ENCODE results near the gene HAS3.
"Not testable (repeated sequence)": the region's sequence is repeated elsewhere in the genome, so short reads cannot be mapped to it uniquely, and the experiment has no call there.

The HAS3 gene

DNA sequence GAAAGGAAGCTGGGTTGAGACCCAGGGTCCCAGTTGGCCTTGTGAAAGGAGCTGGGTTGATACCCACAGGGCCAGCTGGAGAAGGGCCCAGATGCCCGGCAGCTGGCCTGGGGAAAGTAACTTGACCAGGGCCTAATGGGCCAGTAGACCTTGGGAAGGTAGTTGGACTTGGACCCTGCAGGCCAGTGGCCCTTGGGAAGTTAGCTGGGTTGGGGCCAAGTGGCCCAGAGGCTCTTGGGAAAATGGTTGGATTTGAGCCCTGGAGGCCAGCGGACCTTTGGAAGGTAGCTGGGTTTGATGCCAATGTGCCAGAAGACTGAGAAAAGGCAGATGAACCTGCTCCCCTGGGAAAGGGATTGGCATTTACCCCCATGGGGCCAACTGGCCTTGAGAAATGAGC lies 13.5 kb downstream of the HAS3 start:
- DNase-seq: no peak

DNA sequence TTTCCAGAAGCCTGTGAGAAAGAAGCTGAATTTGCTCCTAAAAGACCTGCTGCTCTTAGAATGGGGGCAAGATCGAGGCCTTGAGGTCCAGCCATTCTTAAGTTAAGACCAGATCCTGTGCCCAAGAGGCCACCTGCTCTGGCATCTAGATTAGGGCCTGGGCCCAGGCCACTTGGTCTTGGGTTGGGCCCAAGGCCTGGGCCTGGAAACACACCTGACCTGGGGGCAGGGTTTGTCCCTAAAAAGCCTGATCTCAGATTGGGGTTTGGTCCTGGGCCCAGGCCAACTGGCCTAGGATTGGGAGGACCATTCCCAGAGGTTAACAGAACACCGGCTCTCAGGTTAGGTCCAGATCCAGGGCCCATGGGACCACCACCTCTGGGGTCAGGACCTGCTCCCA lies 14.1 kb downstream of the HAS3 start:
- no peak for DNase-seq

DNA sequence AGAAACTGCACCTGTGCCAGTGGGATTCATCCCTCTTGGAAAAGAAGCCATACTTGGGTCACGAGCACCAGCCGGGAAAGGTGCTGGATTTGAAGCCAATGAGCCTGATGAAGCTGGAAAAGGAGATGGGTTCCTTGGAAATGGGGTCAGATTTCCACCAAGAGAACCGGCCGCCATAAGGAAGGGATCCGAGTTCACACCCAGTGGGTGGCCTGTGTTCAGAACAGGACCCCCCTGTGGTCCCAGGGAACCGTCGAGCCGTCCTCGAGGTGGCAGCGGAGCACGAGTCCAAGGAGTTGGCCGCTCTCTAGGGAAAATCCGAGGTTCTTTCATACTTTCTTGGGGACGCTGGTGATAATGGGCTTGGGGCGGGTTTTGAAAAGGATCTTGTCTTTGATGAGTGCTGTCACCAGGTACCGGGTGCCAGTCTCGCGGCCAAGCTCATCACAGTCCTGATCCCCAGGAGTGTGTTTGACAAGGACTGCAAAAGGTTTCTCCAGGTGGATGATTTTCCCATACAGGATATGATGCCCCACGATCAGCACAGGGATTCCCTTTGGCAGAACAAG lies 14.7 kb downstream of the HAS3 start:
- no peak for DNase-seq

DNA sequence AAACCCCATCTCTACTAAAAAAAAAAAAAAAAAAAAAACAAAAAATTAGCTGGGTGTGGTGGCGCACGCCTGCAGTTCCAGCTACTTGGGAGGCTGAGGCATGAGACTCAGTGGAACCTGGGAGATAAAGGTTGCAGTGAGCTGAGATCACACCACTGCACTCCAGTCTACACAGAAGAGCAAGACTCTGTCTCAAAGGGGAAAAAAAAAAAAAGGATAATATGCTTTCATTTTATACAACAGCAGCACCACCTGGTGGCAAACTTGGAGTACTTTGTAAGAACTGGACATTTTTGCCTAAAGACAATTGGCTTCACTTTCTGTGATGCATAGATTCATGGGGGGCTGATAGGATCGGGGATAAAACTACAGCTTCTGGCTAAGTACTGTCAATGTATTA lies 18.5 kb downstream of the HAS3 start:
- peak; percentile 53 for DNase-seq

DNA sequence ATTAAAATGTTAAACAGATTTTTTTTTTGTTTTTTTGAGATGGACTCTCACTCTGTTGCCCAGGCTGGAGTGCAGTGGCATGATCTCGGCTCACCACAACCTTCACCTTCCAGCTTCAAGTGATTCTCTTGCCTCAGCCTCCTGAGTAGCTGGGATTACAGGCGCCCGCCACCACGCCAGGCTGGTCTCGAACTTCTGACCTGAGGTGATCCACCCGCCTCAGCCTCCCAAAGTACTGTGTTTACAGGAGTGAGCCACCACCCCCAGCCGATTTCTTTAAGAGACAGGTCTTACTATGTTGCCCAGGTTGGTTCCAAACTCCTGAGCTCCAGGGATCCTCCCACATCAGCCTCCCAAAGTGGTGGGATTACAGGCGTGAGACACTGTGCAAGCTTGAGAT lies 19.0 kb downstream of the HAS3 start:
- DNase-seq: not testable (repeated sequence)

DNA sequence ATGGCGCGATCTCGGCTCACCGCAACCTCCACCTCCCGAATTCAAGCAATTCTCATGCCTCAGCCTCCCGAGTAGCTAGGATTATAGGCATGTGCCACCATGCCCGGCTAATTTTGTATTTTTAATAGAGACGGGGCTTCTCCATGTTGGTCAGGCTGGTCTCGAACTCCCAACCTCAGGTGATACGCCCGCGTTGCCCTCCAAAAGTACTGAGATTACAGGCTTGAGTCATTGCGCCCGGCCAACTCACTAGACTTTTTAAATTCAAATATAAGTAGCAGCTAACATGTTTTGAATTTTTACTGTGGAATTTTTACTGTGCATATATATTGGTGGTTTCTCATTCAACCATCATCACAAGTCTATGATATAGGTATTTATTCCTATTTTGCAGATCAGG lies 19.5 kb downstream of the HAS3 start:
- DNase-seq: not testable (repeated sequence)

DNA sequence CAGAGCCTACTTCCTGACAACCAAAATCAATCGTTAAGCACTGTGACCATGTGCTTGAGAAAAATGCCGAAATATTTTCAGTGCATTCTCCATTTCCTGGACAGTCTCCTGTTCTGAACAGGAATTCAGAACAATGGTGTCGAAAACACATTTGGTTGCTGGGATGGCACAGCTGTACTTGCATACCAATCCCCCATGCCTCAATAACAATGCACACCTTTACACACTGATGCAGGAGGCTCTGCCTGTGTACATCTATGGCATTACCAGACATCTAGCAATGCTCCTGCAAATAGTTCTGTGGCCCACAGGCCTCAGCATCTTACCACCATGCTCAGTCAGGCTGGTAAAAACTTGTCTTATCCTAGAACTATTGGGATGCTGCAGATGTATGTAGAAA lies 20.8 kb downstream of the HAS3 start:
- no peak for DNase-seq

DNA sequence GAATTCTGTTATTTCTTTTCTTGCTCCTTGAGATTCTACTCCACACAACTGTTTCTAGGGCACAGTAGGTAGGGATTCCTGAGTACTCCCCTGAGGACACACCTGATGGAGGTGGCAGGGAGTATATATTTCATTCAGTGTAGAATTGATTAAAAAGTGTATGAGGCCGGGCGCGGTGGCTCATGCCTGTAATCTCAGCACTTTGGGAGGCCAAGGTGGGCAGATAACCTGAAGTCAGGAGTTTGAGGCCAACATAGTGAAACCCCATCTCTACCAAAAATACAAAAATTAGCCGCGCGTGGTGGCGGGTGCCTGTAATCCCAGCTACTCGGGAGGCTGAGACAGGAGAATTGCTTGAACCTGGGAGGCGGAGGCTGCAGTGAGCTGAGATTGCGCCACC lies 21.3 kb downstream of the HAS3 start:
- DNase-seq: not testable (repeated sequence)

DNA sequence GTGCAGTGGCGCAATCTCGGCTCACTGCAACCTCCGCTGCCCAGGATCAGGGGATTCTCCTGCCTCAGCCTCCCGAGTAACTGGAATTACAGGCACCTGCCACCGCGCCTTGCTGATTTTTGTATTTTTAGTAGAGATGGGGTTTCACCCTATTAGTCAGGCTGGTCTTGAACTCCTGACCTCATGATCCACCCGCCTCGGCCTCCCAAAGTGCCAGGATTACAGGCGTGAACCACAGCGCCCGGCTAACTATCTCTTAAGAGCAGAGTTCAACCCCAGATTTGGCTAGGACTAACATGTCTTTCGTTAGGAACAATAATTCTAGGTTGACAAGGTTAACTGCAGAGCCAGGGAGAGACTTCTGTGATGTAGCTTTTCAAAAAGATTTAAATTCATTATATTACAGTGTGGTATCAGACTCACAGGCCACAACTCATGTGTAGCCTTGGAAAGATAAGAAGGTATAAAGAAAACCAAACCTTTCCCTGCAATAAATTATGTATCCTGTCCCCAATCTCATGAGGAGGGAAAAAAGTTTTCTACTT lies 22.6 kb downstream of the HAS3 start:
- DNase-seq: no peak

DNA sequence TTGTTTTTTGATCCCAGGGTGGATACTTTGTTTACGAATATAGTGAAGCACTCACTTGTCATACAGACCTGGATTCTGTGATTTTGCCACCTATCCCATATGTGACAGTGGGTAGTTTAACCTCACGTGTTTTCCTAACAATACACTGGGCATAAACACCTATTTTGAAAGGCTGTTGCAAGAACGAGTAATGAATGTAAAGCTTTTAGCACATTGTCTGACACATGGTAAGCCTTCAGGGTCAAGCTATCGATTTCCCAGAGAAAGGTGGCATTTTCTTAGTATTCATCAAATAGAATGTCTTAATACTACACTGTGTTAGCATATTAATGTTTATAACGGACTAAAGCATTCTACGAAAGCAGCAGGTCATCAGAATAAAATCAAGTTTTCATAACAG lies 25.0 kb downstream of the HAS3 start:
- no peak for DNase-seq

DNA sequence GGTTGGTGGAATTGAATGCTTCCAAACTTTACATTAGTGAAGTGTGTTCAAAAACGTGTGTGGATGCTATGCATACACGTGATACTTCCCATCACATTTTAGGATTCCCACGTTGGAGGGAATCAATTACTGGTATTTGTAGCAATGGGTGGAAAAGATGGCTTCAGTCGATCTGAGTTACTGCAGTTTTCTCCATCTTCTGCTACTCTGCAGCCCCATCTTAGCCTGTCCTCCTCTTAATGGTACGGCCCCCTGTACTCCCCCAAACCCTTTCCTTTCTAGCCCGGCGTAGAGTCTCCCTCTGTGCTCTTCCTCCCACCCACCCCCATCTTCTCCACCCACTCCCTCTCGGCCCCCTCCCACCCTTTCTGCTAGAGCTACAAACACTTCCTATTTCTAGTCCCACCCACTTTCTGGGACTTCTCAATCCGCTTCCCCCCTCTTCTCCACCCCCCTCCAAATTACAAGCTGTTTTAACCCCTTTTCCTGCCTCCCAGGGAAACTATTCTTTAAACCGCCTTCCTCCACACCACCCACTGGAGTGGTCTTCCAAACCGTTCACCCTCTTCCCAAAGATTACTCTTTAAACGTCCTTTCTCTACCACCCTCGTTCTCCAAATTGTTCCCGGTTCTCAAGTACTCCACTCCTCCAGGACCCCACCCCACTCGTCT lies 25.9 kb downstream of the HAS3 start:
- DNase-seq: no peak

DNA sequence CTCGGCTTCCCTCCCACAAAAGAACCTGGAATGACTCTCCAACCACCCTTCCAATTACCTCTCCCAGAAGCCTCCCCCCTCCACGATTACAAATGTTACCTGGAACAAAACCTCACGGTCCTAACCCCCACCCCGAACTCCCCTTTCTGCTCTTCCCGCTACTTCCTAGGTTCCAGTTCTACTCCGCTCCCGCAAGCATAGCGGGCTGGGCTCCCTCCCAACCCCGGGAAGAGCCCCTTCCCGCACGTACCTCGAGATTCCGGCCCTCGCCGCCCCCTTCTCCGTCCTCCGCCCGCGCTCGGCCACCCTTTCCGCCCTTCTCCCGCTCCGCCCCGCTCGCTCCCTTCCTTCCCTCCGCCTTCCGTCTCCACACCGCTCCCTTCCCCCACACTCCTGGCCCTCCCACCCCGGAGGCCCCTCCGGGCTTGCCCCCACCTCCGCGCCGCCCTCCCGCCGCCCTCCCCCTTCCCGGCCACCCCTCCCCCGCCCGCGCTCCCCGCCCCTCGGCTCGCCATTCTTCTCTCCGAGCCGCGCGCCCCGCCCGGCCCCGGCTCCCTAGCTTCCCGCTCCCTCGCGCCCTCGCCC lies 26.5 kb downstream of the HAS3 start:
- peak; percentile 69 for DNase-seq

DNA sequence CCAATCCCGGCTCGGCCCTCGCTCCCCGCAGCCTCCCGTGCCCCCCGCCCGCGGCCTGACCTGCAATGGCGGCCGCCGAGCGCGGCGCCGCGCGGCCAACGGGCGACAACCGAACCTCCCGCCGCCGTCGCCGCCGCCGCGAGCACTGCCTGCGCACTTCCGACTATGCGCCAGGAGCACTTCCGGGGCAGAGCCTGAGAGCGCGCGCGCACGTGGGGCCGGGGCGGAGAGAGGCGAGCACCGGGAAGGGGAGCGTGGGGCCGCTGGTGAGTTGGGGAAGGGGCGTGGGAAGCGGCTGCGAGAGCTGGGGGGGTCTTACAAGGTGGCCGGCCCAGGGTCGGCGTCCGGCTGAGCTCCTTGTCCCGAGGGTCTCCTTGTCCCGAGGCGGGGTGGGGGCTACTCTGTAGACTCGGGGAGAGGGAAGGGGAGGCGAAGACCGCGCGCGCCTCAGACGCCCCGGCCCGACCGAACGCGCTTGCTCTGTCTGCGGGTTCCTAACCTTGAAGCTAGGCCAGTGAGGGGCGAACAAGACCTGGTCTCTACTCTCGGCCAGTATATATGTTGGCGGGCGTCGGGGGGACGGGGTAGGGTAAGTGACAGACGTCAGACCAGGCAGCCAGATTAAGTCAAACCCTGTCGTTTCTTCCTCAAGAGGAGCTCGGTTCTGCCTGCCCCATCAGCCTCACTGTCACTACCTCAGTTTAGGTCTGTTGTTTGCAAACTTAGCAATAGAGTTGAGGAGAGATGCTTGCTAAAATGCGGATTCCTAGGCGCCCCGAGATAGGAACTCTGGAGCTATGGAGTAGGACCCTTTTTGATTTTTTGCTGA lies 27.2 kb downstream of the HAS3 start, which contains the start of the genes CHTF8 and UTP4:
TSS of gene CHTF8 (minus strand) at position 165 of the 829 bp plus-strand sequence. CDS start 11,130 bp downstream, outside the sequence.
TSS of gene UTP4 (plus strand) at position 226 of the 829 bp plus-strand sequence. CDS start 811 bp downstream, outside the sequence.
- peak; percentile 87 for DNase-seq

DNA sequence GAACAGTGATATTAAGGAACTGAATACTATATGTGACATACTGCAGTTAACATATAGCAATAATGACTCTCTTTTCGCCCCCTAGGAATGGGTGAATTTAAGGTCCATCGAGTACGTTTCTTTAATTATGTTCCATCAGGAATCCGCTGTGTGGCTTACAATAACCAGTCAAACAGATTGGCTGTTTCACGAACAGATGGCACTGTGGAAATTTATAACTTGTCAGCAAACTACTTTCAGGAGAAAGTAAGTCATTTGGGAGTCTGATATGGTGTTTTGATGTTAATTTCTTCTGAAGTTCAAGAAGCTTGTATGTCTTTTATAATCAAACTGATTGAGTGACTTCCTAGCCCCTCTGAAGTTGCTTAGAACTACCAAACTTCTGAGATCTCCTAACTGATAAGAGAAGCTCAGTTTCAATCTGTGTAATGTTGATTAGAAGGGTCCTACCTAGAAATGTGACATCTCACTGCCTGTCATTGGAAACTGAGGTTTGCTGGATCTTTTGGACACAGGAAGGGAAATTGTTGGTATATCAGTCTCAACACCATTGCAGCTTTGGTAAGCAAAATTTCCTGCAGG lies 28.0 kb downstream of the HAS3 start:
- DNase-seq: no peak

DNA sequence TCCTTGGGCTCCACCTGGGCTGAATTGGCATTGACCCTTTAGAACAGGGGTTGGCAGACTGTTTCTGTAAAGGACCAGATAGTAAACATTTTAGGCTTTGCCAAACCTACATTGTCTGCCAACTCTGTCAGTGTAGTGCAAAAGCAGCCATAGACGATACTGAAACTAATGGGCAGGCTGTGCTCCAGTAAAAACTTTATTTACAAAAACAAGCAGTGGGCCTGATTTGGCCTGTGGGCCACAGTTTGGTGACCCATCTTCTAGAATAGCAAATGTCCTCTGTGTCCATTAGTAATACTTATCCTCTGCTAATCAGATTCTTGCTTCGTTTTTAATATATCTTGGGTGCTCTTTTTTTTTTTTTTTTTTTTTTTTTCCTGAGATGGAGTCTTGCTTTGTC lies 33.2 kb downstream of the HAS3 start:
- no peak for DNase-seq

DNA sequence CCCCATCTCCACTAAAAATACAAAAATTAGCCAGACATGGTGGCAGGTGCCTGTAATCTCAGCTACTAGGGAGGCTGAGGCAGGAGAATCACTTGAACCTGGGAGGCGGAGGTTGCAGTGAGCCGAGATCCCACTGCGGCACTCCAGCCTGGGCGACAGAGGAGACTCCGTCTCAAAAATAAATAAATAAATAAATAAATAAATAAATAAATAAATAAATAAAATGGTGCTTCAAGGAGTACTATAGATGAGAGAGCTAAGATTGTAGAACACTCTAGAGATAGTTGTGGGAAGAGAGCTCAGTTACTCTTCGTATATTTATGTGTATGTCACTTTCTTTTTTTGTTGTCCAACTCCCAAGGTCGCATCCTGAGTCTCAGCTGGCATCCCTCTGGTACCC lies 34.0 kb downstream of the HAS3 start:
- not testable (repeated sequence) for DNase-seq

DNA sequence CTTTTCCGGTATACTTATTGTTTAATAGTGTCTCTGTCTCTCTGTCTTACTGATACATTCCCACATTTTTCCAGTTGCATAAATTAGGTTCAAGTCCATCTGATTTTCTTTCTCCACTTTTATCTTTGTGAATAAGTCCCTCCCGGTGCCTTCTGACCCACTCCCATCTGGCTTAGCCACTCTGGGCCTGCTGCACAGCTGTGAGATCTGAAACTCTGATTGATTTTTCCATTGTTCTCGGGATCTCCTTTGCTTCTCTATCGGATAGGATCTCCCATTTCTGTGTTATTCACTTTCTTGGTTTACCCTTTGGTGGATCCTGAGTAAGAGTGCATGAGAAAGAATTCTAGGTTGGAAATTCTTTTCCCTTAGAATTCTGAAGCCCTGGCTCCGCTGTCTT lies 35.6 kb downstream of the HAS3 start:
- DNase-seq: no peak

DNA sequence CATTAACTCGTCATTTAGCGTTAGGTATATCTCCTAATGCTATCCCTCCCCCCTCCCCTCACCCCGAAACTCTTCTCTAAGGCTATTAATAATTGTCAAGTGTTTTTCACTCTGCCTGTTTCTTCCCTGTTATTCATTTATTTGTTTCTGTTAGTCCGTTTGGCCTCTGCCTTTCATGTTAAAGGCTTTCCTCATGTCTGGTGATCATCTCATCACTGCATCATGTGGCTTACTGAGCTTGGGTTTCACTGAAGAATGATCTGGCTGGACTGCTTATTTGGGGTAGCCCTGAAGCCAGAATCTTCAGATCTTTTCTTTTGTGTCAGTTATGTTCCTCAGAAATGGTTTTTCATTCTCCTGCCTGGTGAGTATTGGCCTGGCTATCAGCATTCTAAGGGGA lies 36.5 kb downstream of the HAS3 start:
- DNase-seq: no peak

DNA sequence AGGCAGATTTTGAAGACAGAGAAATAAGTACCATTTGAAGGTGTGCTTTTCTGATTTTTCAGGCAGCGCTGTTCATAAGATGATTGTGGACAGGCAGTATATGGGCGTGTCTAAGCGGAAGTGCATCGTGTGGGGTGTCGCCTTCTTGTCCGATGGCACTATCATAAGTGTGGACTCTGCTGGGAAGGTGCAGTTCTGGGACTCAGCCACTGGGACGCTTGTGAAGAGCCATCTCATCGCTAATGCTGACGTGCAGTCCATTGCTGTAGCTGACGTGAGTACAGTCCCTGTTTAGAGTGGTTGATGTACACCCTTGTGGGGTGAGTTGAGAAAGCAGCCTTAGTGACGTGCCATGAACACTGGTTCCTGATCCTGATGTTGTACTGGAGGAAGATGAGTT lies 37.7 kb downstream of the HAS3 start:
- no peak for DNase-seq

DNA sequence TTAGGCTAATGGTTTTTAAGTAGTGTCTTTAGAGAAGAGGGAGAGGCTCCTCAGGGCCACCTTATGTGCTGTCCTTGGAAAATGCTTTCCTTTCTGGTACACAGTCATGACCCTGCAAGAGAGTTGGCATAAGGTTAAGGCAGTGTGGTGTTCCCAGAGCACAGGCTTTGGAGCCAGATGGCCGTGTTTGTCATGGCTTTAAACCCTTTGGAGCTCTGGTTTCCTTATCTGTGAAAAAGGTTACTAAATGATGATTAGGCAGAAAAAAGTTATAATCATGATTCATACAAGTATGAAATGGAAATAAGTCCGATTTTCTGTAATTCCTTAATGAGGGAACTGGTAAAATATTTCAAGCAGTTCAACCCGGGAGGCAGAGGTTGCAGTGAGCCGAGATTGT lies 40.2 kb downstream of the HAS3 start:
- no peak for DNase-seq

DNA sequence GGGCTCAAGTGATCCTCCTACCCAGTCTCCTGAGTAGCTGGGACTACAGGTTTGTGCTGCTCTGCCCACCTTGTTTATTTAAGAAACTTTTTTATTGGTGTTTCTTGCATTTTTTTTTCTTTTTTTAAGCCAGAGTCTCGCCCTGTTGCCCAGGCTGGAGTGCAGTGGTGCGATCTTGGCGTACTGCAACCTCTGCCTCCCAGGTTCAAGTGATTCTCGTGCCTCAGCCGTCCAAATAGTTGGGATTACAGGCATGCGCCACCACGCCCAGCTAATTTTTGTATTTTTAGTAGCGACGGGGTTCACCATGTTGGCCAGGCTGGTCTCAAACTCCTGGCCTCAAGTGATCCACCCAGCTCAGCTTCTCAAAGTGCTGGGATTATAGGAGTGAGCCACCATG lies 44.2 kb downstream of the HAS3 start:
- not testable (repeated sequence) for DNase-seq

DNA sequence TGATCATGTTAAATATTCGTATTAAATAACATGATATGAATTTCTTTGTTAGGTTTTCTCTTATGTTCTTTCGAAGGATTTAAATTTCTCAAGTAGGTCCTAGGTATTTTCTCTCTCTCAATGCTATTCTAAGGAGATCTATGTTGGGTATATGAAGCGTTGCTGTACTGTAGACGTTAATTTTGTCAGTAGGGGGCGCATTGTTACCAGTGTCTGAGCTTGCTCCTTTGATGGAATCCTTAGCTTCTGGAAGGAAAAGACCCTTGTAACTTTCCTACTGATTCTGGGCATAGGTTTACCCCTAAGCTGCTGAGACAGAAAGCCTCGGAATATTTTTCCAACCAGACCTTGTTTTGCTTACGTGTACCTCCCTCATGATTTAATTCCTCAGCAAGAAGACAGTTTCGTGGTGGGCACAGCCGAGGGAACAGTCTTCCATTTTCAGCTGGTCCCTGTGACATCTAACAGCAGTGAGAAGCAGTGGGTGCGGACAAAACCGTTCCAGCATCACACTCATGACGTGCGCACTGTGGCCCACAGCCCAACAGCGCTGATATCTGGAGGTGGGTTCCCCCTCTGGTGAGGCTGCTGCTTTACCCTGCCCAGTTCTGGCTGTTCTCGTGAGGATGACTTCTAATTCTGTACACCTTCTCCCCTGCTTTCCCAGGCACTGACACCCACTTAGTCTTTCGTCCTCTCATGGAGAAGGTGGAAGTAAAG lies 44.9 kb downstream of the HAS3 start:
- DNase-seq: no peak

Data from activated CD4-positive, CD25-positive, alpha-beta regulatory T cell treated with anti-CD3 and anti-CD28 coated beads, Interleukin-2, amount 50 U/mL, for 72 hours (primary cell).